ENCODE results near the gene RNU2-1. TPM values are rescaled to one million over a fixed set of nuclear protein-coding genes. Genes with fewer than 3 reads are reported as not detected.

Gene RNU2-1
- total and polyA plus RNA-seq, 2 of the 13 experiments (the other 11 are each of a cell fraction or from before 2014, with no cell fraction given) = not detected

DNA sequence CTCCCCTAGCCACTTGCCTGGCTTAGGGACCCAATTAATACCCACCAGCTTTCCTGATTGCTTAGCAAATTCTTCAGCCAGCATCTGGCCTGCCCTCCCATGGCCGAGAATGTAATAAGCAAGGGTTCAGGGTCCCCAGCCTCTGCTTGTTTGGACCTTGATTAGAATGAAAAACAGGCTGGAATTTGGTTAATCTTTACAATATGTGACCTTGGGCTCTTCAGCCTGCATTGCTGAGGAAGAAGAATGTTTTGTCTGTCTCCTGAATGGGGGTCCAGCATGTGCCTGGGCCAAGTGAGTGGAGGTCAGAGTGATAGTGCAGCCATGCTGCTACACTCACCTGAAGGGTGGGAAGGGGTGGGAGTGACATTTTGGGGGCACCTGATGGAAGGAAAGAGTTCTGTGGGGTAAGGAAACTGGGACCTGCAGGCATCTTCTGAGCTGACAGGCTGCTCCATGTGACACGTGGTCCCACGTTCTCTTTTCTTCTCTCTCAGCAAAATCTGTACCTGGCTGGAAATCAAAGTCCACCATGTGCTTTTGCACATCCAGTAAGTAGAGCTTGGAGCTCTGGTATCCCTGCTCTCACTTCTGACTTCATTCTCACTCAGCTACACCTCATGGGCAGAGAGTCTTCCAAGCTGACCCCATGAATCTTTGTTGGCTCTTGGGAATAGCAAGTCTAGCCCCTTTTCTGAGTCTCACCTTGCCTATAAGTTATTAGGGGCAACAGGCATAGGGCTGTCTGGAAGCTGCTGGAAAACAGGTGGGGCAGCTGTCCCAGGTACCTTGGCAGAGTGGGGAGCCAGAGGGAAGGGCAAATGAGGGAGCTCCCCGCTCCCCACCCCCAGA lies 16.8 kb downstream of the RNU2-1 start (continued):
- TF ChIP-seq CENPT (CRISPR knock-in tag; IDR thresholded peaks at IDR 0.05; ENCODE audit: low read depth) = no peak
- no peak for TF ChIP-seq MLLT10 (CRISPR knock-in tag; IDR thresholded peaks at IDR 0.05)
- no peak for TF ChIP-seq HOXA7 (CRISPR knock-in tag; IDR thresholded peaks at IDR 0.05)
- TF ChIP-seq RARG (CRISPR knock-in tag; IDR thresholded peaks at IDR 0.05; ENCODE audit: low read depth) = peak; percentile 78; the same call in 1 of the 2 replicates
- TF ChIP-seq SNRNP70 (IDR thresholded peaks at IDR 0.05; ENCODE audit: low read depth, low read length) = no peak
- peak; percentile 88; the same call in 1 of the 2 replicates for TF ChIP-seq ZNF792 (CRISPR knock-in tag; IDR thresholded peaks at IDR 0.05)
- TF ChIP-seq, protein P1, sequence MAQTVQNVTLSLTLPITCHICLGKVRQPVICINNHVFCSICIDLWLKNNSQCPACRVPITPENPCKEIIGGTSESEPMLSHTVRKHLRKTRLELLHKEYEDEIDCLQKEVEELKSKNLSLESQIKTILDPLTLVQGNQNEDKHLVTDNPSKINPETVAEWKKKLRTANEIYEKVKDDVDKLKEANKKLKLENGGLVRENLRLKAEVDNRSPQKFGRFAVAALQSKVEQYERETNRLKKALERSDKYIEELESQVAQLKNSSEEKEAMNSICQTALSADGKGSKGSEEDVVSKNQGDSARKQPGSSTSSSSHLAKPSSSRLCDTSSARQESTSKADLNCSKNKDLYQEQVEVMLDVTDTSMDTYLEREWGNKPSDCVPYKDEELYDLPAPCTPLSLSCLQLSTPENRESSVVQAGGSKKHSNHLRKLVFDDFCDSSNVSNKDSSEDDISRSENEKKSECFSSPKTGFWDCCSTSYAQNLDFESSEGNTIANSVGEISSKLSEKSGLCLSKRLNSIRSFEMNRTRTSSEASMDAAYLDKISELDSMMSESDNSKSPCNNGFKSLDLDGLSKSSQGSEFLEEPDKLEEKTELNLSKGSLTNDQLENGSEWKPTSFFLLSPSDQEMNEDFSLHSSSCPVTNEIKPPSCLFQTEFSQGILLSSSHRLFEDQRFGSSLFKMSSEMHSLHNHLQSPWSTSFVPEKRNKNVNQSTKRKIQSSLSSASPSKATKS (CRISPR knock-in tag; IDR thresholded peaks at IDR 0.05) = peak; percentile 98; the same call in 1 of the 2 replicates
- peak; percentile 91 for TF ChIP-seq MIXL1 (CRISPR knock-in tag; IDR thresholded peaks at IDR 0.05)
- TF ChIP-seq ZZZ3 (CRISPR knock-in tag; IDR thresholded peaks at IDR 0.05; ENCODE audit: borderline replicate concordance) = peak; percentile 47; the same call in 1 of the 2 replicates
- peak; percentile 19; the same call in 1 of the 2 replicates for TF ChIP-seq ZNF329 (CRISPR knock-in tag; IDR thresholded peaks at IDR 0.05; ENCODE audit: low read depth)
- TF ChIP-seq ZNF775 (CRISPR knock-in tag; IDR thresholded peaks at IDR 0.05; ENCODE audit: borderline replicate concordance) = peak; percentile 100
- peak; percentile 75; the same call in 1 of the 2 replicates for TF ChIP-seq ZNF543 (CRISPR knock-in tag; IDR thresholded peaks at IDR 0.05)
- TF ChIP-seq KDM1A (CRISPR knock-in tag; IDR thresholded peaks at IDR 0.05) = peak; percentile 8; the same call in 1 of the 2 replicates
- TF ChIP-seq XBP1 (CRISPR knock-in tag; IDR thresholded peaks at IDR 0.05) = peak; percentile 26; the same call in 1 of the 2 replicates
- TF ChIP-seq, protein P2, sequence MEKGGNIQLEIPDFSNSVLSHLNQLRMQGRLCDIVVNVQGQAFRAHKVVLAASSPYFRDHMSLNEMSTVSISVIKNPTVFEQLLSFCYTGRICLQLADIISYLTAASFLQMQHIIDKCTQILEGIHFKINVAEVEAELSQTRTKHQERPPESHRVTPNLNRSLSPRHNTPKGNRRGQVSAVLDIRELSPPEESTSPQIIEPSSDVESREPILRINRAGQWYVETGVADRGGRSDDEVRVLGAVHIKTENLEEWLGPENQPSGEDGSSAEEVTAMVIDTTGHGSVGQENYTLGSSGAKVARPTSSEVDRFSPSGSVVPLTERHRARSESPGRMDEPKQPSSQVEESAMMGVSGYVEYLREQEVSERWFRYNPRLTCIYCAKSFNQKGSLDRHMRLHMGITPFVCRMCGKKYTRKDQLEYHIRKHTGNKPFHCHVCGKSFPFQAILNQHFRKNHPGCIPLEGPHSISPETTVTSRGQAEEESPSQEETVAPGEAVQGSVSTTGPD (CRISPR knock-in tag; IDR thresholded peaks at IDR 0.05) = no peak
- TF ChIP-seq ATF7 (IDR thresholded peaks at IDR 0.05) = no peak
- peak; percentile 21; the same call in 1 of the 2 replicates for TF ChIP-seq ATF7 (CRISPR knock-in tag; IDR thresholded peaks at IDR 0.05)
- TF ChIP-seq MIER2 (CRISPR knock-in tag; IDR thresholded peaks at IDR 0.05) = peak; percentile 55; the same call in 1 of the 2 replicates
- no peak; the same call in none of the 2 replicates for TF ChIP-seq MIER3 (CRISPR knock-in tag; IDR thresholded peaks at IDR 0.05; ENCODE audit: borderline replicate concordance)
- TF ChIP-seq, protein P3, sequence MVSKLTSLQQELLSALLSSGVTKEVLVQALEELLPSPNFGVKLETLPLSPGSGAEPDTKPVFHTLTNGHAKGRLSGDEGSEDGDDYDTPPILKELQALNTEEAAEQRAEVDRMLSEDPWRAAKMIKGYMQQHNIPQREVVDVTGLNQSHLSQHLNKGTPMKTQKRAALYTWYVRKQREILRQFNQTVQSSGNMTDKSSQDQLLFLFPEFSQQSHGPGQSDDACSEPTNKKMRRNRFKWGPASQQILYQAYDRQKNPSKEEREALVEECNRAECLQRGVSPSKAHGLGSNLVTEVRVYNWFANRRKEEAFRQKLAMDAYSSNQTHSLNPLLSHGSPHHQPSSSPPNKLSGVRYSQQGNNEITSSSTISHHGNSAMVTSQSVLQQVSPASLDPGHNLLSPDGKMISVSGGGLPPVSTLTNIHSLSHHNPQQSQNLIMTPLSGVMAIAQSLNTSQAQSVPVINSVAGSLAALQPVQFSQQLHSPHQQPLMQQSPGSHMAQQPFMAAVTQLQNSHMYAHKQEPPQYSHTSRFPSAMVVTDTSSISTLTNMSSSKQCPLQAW (CRISPR knock-in tag; IDR thresholded peaks at IDR 0.05) = peak; percentile 99
- TF ChIP-seq, protein P4, sequence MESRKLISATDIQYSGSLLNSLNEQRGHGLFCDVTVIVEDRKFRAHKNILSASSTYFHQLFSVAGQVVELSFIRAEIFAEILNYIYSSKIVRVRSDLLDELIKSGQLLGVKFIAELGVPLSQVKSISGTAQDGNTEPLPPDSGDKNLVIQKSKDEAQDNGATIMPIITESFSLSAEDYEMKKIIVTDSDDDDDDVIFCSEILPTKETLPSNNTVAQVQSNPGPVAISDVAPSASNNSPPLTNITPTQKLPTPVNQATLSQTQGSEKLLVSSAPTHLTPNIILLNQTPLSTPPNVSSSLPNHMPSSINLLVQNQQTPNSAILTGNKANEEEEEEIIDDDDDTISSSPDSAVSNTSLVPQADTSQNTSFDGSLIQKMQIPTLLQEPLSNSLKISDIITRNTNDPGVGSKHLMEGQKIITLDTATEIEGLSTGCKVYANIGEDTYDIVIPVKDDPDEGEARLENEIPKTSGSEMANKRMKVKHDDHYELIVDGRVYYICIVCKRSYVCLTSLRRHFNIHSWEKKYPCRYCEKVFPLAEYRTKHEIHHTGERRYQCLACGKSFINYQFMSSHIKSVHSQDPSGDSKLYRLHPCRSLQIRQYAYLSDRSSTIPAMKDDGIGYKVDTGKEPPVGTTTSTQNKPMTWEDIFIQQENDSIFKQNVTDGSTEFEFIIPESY (CRISPR knock-in tag; IDR thresholded peaks at IDR 0.05) = peak; percentile 57; the same call in 1 of the 2 replicates
- TF ChIP-seq, protein P5, sequence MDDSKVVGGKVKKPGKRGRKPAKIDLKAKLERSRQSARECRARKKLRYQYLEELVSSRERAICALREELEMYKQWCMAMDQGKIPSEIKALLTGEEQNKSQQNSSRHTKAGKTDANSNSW (CRISPR knock-in tag; IDR thresholded peaks at IDR 0.05; ENCODE audit: borderline replicate concordance) = no peak
- TF ChIP-seq CC2D1A (CRISPR knock-in tag; IDR thresholded peaks at IDR 0.05) = no peak
